Endodermal cell (in vitro differentiated cells): Measurements from ENCODE around the gene SMC4. TPM values are rescaled to one million over a fixed set of nuclear protein-coding genes. Genes with fewer than 3 reads are reported as not detected.

Experiments
- DNase-seq: peaks from one replicate; pipeline ENCODE4 v3.0.0-alpha.2; 2017
- H3K27ac ChIP-seq: 2 replicates; pipeline ENCODE4 v1.5.1; 2013; ENCODE audit warnings: mild to moderate bottlenecking, low read depth, low read length, moderate library complexity
- H3K27me3 ChIP-seq: 2 replicates; pipeline ENCODE4 v1.6.1; 2013; ENCODE audit warnings: mild to moderate bottlenecking, low read length, moderate library complexity; ENCODE audit not compliant: insufficient read depth, control insufficient read depth, poor library complexity, severe bottlenecking
- H3K36me3 ChIP-seq: 2 replicates; pipeline ENCODE4 v1.7.0; 2013; ENCODE audit warnings: mild to moderate bottlenecking, low read length, moderate library complexity; ENCODE audit not compliant: control insufficient read depth, insufficient read depth
- H3K4me1 ChIP-seq: one replicate; pipeline ENCODE4 v1.7.0; 2013; ENCODE audit warnings: low read length; ENCODE audit not compliant: control insufficient read depth, insufficient read depth
- H3K4me3 ChIP-seq: 2 replicates; pipeline ENCODE4 v1.5.1; 2013; ENCODE audit warnings: mild to moderate bottlenecking, low read length, moderate library complexity
- H3K9ac ChIP-seq: 2 replicates; pipeline ENCODE4 v1.6.1; 2013; ENCODE audit warnings: mild to moderate bottlenecking, low read length, moderate library complexity; ENCODE audit not compliant: poor library complexity, severe bottlenecking; ENCODE audit errors: extremely low read depth
- H3K9me3 ChIP-seq: 2 replicates; pipeline ENCODE4 v1.6.1; 2013; ENCODE audit warnings: mild to moderate bottlenecking, low read length, moderate library complexity; ENCODE audit not compliant: control insufficient read depth
- H3K27ac Mint-ChIP-seq: 2 replicates; pipeline ENCODE4 v1.8.0; 2020; ENCODE audit warnings: mixed read lengths
- H3K27me3 Mint-ChIP-seq: 2 replicates; pipeline ENCODE4 v1.8.0; 2021; ENCODE audit warnings: mild to moderate bottlenecking, mixed read lengths; ENCODE audit not compliant: insufficient read depth
- H3K36me3 Mint-ChIP-seq: 2 replicates; pipeline ENCODE4 v1.8.0; 2020; ENCODE audit warnings: low read depth, mixed read lengths
- H3K4me1 Mint-ChIP-seq: 2 replicates; pipeline ENCODE4 v1.8.0; 2020; ENCODE audit warnings: mixed read lengths
- H3K4me3 Mint-ChIP-seq: 2 replicates; pipeline ENCODE4 v1.8.0; 2020; ENCODE audit warnings: mild to moderate bottlenecking, moderate library complexity, mixed read lengths
- H3K9me3 Mint-ChIP-seq: 2 replicates; pipeline ENCODE4 v1.8.0; 2020; ENCODE audit warnings: mild to moderate bottlenecking, mixed read lengths
- WGBS, 2 experiments: methylation state at CpG; one replicate each; pipeline versions ENCODE4 v1.1.5 to v1.1.7; 2013; ENCODE audit warnings: missing lambda C conversion rate in 2 of 2, mixed read lengths in 1 of 2; ENCODE audit not compliant: insufficient coverage in 1 of 2, insufficient read length in 1 of 2; 5-methylcytosine and 5-hydroxymethylcytosine counted together
- total RNA-seq, 2 donors: library from RNA; stranded (reverse); fragmentation: NEBNext Ultra II Directional in 1 of 2; extraction: Animal tissue kit (Norgen Biotek cat#: 25700) in 1 of 2; gene quantifications; 2 replicates in 1 of 2; 3 replicates in 1 of 2; pipeline ENCODE4 v1.2.1, GENCODE V29; 2021
- TF ChIP-seq, protein P1 (sequence below): fragments of 200-600 bp; sonication (generic); conservative IDR thresholded peaks from 2 replicates; pipeline ENCODE4 v1.5.0; 2021; ENCODE audit warnings: antibody characterized with exemption, mild to moderate bottlenecking

The SMC4 gene
- total RNA-seq, 2 donors from 2014 or later = 97.5 to 139 TPM

DNA sequence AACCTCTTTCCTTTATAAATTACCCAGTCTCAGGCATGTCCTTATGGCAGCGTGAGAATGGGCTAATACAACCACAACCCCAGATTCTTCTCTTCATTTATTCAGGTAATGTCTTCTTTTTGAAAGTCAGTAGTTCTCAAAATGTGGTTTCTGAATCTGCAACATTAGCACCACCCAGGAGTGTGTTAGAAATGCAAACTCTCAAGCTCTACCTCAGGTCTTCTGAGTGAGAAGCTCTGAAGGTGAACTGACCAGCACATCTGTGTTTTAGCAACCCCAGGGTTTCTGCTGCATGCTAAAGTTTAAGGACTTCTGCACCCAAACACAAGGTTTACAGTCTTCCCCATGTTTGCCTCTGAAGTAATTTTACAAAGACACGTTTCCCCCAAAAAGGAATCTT lies 72.4 kb downstream of the SMC4 start:
- 72 to 85% methylated on average over 1 to 2 of the region's 2 CpGs for whole genome bisulfite sequencing, 2 experiments
- TF ChIP-seq, protein P1, sequence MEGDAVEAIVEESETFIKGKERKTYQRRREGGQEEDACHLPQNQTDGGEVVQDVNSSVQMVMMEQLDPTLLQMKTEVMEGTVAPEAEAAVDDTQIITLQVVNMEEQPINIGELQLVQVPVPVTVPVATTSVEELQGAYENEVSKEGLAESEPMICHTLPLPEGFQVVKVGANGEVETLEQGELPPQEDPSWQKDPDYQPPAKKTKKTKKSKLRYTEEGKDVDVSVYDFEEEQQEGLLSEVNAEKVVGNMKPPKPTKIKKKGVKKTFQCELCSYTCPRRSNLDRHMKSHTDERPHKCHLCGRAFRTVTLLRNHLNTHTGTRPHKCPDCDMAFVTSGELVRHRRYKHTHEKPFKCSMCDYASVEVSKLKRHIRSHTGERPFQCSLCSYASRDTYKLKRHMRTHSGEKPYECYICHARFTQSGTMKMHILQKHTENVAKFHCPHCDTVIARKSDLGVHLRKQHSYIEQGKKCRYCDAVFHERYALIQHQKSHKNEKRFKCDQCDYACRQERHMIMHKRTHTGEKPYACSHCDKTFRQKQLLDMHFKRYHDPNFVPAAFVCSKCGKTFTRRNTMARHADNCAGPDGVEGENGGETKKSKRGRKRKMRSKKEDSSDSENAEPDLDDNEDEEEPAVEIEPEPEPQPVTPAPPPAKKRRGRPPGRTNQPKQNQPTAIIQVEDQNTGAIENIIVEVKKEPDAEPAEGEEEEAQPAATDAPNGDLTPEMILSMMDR = no peak
- H3K27me3 Mint-ChIP-seq = peaks cover 14% of the 10 kb centered on the region

DNA sequence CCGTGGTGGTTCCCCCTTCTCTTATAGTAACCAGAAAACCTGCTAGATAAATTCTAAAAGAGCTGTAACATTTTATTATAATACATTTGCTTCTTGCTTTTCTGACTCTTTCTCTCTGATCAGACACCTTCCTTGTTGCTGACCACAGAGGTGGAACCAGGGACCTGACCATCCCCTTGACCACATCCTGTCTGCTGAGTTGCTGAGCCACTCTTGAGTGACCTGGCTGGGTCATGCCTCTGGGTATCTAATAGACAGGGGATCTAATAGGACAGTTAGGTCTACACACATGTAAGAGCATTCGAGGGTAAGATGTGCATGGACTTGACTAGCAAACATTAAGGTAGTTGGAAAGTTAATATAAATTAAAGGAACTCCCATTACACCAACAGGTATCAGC lies 72.9 kb downstream of the SMC4 start:
- no peak overlapping the region for H3K27ac ChIP-seq
- Mint-ChIP-seq H3K9me3 (no peaks in the 10 kb centered on the region), H3K36me3 (no peaks in the 10 kb centered on the region), H3K27me3 (peaks cover 14% of the 10 kb centered on the region), H3K4me3 (no peak overlapping the region), H3K27ac (no peak overlapping the region), H3K4me1 (no peaks in the 10 kb centered on the region)
- 61 to 80% methylated on average over 1 to 2 of the region's 2 CpGs for WGBS, 2 experiments
- no peaks in the 10 kb centered on the region for H3K36me3 ChIP-seq
- peaks cover 31% of the 10 kb centered on the region for H3K27me3 ChIP-seq
- H3K4me1 ChIP-seq = no peaks in the 10 kb centered on the region
- TF ChIP-seq, protein P1 = no peak
- H3K4me3 ChIP-seq = no peak overlapping the region
- H3K9ac ChIP-seq = no peak overlapping the region
- peaks cover 30% of the 10 kb centered on the region for H3K9me3 ChIP-seq
- no peak for DNase-seq

More for the DNA sequence above, 72.4 kb downstream of the SMC4 start:
- no peak overlapping the region for H3K9ac ChIP-seq
- peaks cover 30% of the 10 kb centered on the region for H3K9me3 ChIP-seq
- Mint-ChIP-seq H3K27ac (no peak overlapping the region), H3K4me1 (no peaks in the 10 kb centered on the region), H3K9me3 (no peaks in the 10 kb centered on the region), H3K4me3 (no peak overlapping the region), H3K36me3 (no peaks in the 10 kb centered on the region)
- no peaks in the 10 kb centered on the region for H3K4me1 ChIP-seq
- H3K27ac ChIP-seq = no peak overlapping the region
- peaks cover 32% of the 10 kb centered on the region for H3K27me3 ChIP-seq
- no peak for DNase-seq
- H3K4me3 ChIP-seq = no peak overlapping the region
- H3K36me3 ChIP-seq = no peaks in the 10 kb centered on the region

DNA sequence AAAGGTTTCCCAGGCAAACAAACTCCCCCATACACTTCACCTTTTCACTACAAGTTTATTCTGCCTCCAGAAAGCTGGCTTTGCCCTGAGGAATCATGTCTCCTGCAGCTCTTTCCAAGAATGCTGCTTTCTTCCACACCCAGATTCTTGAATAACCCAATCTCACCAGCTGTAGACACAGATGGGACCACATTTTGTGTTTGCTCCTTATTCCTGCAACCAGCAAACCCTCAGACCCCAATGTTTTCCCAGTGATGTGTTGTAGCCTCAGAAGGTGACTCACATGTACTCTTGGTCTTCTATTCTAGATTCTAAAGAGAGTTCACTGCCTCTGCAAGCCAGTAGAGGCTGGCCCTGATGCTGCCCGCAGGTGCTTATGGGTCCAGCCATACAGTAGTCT lies 73.8 kb downstream of the SMC4 start:
- Mint-ChIP-seq H3K9me3 (no peaks in the 10 kb centered on the region), H3K36me3 (no peaks in the 10 kb centered on the region)

More for the DNA sequence above, 73.8 kb downstream of the SMC4 start:
- no peaks in the 10 kb centered on the region for H3K36me3 ChIP-seq
- TF ChIP-seq, protein P1 = no peak
- no peak overlapping the region for H3K27ac Mint-ChIP-seq
- H3K4me3 Mint-ChIP-seq = no peak overlapping the region
- H3K4me3 ChIP-seq = no peak overlapping the region
- H3K9me3 ChIP-seq = peaks cover 30% of the 10 kb centered on the region
- no peak overlapping the region for H3K27ac ChIP-seq
- peaks cover 12% of the 10 kb centered on the region for H3K27me3 Mint-ChIP-seq
- no peaks in the 10 kb centered on the region for H3K4me1 ChIP-seq
- H3K9ac ChIP-seq = no peak overlapping the region
- peaks cover 31% of the 10 kb centered on the region for H3K27me3 ChIP-seq
- 33 to 54% methylated on average over 1 of the region's 1 CpG for WGBS, 2 experiments
- no peak for DNase-seq
- peaks cover 6% of the 10 kb centered on the region for H3K4me1 Mint-ChIP-seq
